ENCODE data around the gene ZCCHC2. TPM values are rescaled to one million over a fixed set of nuclear protein-coding genes. Genes with fewer than 3 reads are reported as not detected.

ZCCHC2 gene
- total RNA-seq, 4 donors from 2014 or later = 20.1 to 28.5 (median 24.9) TPM

- TF ChIP-seq POLR2A (IDR thresholded peaks at IDR 0.05) = no peak
- no peaks in the 10 kb centered on the region for H3K4me1 ChIP-seq
- no peaks in the 10 kb centered on the region for H3K9me3 ChIP-seq
- 78 to 79% methylated on average over 13 of the region's 13 CpGs for WGBS, 2 donors
- H3K27me3 ChIP-seq = no peaks in the 10 kb centered on the region
- H3K4me3 ChIP-seq (replicated peaks in 1 of 3) = no peak overlapping the region
- DNase-seq = no peak
- no peaks in the 10 kb centered on the region for H3K36me3 ChIP-seq
- no peak overlapping the region for H3K27ac ChIP-seq
- intact Hi-C loops (cut with DNase I) = no loop called here
Observed at GRCh38 chr18:62603979-62604378, 81.2 kb downstream of the ZCCHC2 start.

- H3K27me3 ChIP-seq = no peaks in the 10 kb centered on the region
- no peak overlapping the region for H3K4me3 ChIP-seq (replicated peaks in 1 of 3)
- H3K9me3 ChIP-seq = no peaks in the 10 kb centered on the region
- H3K36me3 ChIP-seq = no peaks in the 10 kb centered on the region
- no peak overlapping the region for H3K27ac ChIP-seq
- DNase-seq = no peak
- intact Hi-C loops (cut with DNase I) = no loop called here
- no peaks in the 10 kb centered on the region for H3K4me1 ChIP-seq
- TF ChIP-seq POLR2A (IDR thresholded peaks at IDR 0.05) (no peak), CTCF (IDR thresholded peaks at IDR 0.05) (no peak)
- WGBS, 2 donors = 94 to 95% methylated on average over 9 to 12 of the region's 12 CpGs
Observed at GRCh38 chr18:62605685-62606084, 82.9 kb downstream of the ZCCHC2 start.

GRCh38 chr18:62606106-62606505 is 83.3 kb downstream of the ZCCHC2 start:
- DNase-seq = no peak
- H3K9me3 ChIP-seq = no peaks in the 10 kb centered on the region
- no peak overlapping the region for H3K27ac ChIP-seq
- no peaks in the 10 kb centered on the region for H3K27me3 ChIP-seq
- H3K36me3 ChIP-seq = no peaks in the 10 kb centered on the region
- TF ChIP-seq CTCF (IDR thresholded peaks at IDR 0.05) = no peak
- no peak for TF ChIP-seq POLR2A (IDR thresholded peaks at IDR 0.05)
- WGBS, 2 donors = 84% methylated on average over 3 of the region's 3 CpGs
- H3K4me3 ChIP-seq (replicated peaks in 1 of 3) = no peak overlapping the region
- intact Hi-C loops (cut with DNase I) = no loop called here
- no peaks in the 10 kb centered on the region for H3K4me1 ChIP-seq

- 84 to 94% methylated on average over 13 of the region's 13 CpGs for WGBS, 2 donors
- TF ChIP-seq POLR2A (IDR thresholded peaks at IDR 0.05) (no peak), CTCF (IDR thresholded peaks at IDR 0.05) (no peak)
Observed at GRCh38 chr18:62607302-62607701, 84.5 kb downstream of the ZCCHC2 start.

GRCh38 chr18:62607708-62608428 is 85.0 kb downstream of the ZCCHC2 start:
- intact Hi-C loops (cut with DNase I) = no loop called here
- TF ChIP-seq CTCF (IDR thresholded peaks at IDR 0.05) = no peak
- TF ChIP-seq POLR2A (IDR thresholded peaks at IDR 0.05) = no peak
- Histone ChIP-seq H3K9me3 (no peaks in the 10 kb centered on the region), H3K27ac (no peak overlapping the region), H3K36me3 (no peaks in the 10 kb centered on the region), H3K4me1 (no peaks in the 10 kb centered on the region), H3K4me3 (replicated peaks in 1 of 3) (no peak overlapping the region), H3K27me3 (no peaks in the 10 kb centered on the region)
- 85 to 94% methylated on average over 8 to 9 of the region's 9 CpGs for WGBS, 2 donors
- no peak for DNase-seq

More at GRCh38 chr18:62607302-62607701, 84.5 kb downstream of the ZCCHC2 start:
- Histone ChIP-seq H3K4me1 (no peaks in the 10 kb centered on the region), H3K36me3 (no peaks in the 10 kb centered on the region), H3K4me3 (replicated peaks in 1 of 3) (no peak overlapping the region), H3K27ac (no peak overlapping the region), H3K27me3 (no peaks in the 10 kb centered on the region), H3K9me3 (no peaks in the 10 kb centered on the region)
- no peak for DNase-seq
- intact Hi-C loops (cut with DNase I) = no loop called here
